Measurements from ENCODE around the gene ETNPPL. TPM values are rescaled to one million over a fixed set of nuclear protein-coding genes. Genes with fewer than 3 reads are reported as not detected.

Gene ETNPPL
- total and polyA plus RNA-seq, 2 donors (not counting 3 experiments of a cell fraction or from before 2014, with no cell fraction given) = not detected

- no peak overlapping the region for H3K27ac ChIP-seq (ENCODE audit: insufficient read depth, low read depth, low read length)
- no TSS peak for BruUV-seq (replicated peaks)
- H2AFZ ChIP-seq (ENCODE audit: low read depth, low read length) = no peak overlapping the region
- FAIRE-seq (no peak), DNase-seq (ENCODE audit: low read depth, low spot score) (no peak)
- ChIA-PET CTCF (no interaction called here), POLR2A (no interaction called here)
- H3K9me1 ChIP-seq (replicated peaks; ENCODE audit: control insufficient read depth, extremely low read depth, insufficient read depth, low read length) = no peaks in the 10 kb centered on the region
- no peaks in the 10 kb centered on the region for H3K9me3 ChIP-seq (replicated peaks; ENCODE audit: control insufficient read depth, insufficient read depth, low read length)
- no peak overlapping the region for H3K9ac ChIP-seq (replicated peaks; ENCODE audit: extremely low read depth, insufficient read depth, low read length)
- no peaks in the 10 kb centered on the region for H3K4me1 ChIP-seq (ENCODE audit: control insufficient read depth, extremely low read depth, insufficient read depth, low read length)
- H3K79me2 ChIP-seq (ENCODE audit: control insufficient read depth, insufficient read depth, low read length) = no peaks in the 10 kb centered on the region
- dilution Hi-C loops (cut with MboI; ENCODE audit: extremely low pct_ligation_motif_present, low sequenced_read_pairs) (no loop called here), intact Hi-C loops (cut with micrococcal nuclease) (no loop called here)
- H4K20me1 ChIP-seq (replicated peaks; ENCODE audit: control insufficient read depth, extremely low read depth, insufficient read depth, low read length) = no peaks in the 10 kb centered on the region
- no peaks in the 10 kb centered on the region for H3K36me3 ChIP-seq (ENCODE audit: control insufficient read depth in 2 of 2, extremely low read depth in 1 of 2, insufficient read depth in 2 of 2, low read length in 2 of 2)
- H3K4me2 ChIP-seq (ENCODE audit: insufficient read depth, low read length) = no peak overlapping the region
- TF ChIP-seq EZH2 (IDR thresholded peaks at IDR 0.05; ENCODE audit: borderline replicate concordance, low read depth, low read length, severe bottlenecking) = no peak
- no peak for TF ChIP-seq FOS (IDR thresholded peaks at IDR 0.05; ENCODE audit: borderline replicate concordance, insufficient read depth, low read length)
- no peak for TF ChIP-seq POLR2A (IDR thresholded peaks at IDR 0.05; ENCODE audit: low read depth, low read length)
- no peak for TF ChIP-seq JUN (IDR thresholded peaks at IDR 0.05; ENCODE audit: borderline replicate concordance, insufficient read depth, insufficient read length, low read depth)
- no peak for TF ChIP-seq GATA2 (IDR thresholded peaks at IDR 0.05; ENCODE audit: insufficient read depth, insufficient read length, low read depth, low read length)
- no peak for TF ChIP-seq MAX (IDR thresholded peaks at IDR 0.05; ENCODE audit: insufficient read depth, insufficient read length)
- no peak for TF ChIP-seq MYC (IDR thresholded peaks at IDR 0.05; ENCODE audit: low read depth, low read length)
- no peak for TF ChIP-seq CTCF (IDR thresholded peaks at IDR 0.05; ENCODE audit: extremely low read depth in 1 of 2, insufficient read depth in 1 of 2, low read depth in 1 of 2, low read length in 2 of 2)
- no peak for TF ChIP-seq POLR2AphosphoS5 (IDR thresholded peaks at IDR 0.05; ENCODE audit: insufficient read depth, low read depth, low read length)
- no peak overlapping the region for H3K4me3 ChIP-seq (replicated peaks in 1 of 3; ENCODE audit: insufficient read depth in 1 of 3, low read depth in 1 of 3, low read length in 3 of 3)
- H3K27me3 ChIP-seq (ENCODE audit: control insufficient read depth in 2 of 2, insufficient read depth in 2 of 2, low read length in 2 of 2) = no peaks in the 10 kb centered on the region
These were observed 32.3 kb downstream of the ETNPPL start for GRCh38 chr4:108730579-108730978.

All from endothelial cell of umbilical vein (primary cell).